Measurements from ENCODE around the gene FHL1. TPM values are rescaled to one million over a fixed set of nuclear protein-coding genes. Genes with fewer than 3 reads are reported as not detected.

Gene FHL1
- total RNA-seq, 6 donors from 2014 or later, result 114 to 426 (median 255) TPM

GRCh38 chrX:136260776-136261175 is 113.4 kb downstream of the FHL1 start:
- ATAC-seq (ENCODE audit: low FRiP score in 2 of 2), result no peak
- Histone ChIP-seq H3K27ac (no peak overlapping the region), H3K4me1 (peaks cover 0 to 6% (median 0%) of the 10 kb centered on the region in 4 donors), H3K36me3 (no peaks in the 10 kb centered on the region), H3K9me3 (no peaks in the 10 kb centered on the region), H3K4me3 (no peak overlapping the region), H3K27me3 (no peaks in the 10 kb centered on the region)
- TF ChIP-seq POLR2AphosphoS5 (IDR thresholded peaks at IDR 0.05), result no peak
- TF ChIP-seq, protein P1, sequence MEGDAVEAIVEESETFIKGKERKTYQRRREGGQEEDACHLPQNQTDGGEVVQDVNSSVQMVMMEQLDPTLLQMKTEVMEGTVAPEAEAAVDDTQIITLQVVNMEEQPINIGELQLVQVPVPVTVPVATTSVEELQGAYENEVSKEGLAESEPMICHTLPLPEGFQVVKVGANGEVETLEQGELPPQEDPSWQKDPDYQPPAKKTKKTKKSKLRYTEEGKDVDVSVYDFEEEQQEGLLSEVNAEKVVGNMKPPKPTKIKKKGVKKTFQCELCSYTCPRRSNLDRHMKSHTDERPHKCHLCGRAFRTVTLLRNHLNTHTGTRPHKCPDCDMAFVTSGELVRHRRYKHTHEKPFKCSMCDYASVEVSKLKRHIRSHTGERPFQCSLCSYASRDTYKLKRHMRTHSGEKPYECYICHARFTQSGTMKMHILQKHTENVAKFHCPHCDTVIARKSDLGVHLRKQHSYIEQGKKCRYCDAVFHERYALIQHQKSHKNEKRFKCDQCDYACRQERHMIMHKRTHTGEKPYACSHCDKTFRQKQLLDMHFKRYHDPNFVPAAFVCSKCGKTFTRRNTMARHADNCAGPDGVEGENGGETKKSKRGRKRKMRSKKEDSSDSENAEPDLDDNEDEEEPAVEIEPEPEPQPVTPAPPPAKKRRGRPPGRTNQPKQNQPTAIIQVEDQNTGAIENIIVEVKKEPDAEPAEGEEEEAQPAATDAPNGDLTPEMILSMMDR (IDR thresholded peaks at IDR 0.05), result no peak
- TF ChIP-seq EP300 (IDR thresholded peaks at IDR 0.05), result no peak
- DNase-seq, result no peak

Small RNAs within 50 kb of the gene (small RNA-seq; reads per million reads assigned to genes)
- gene RF01210, result 0 reads per million in 4 donors

Other genes with a start within 250 kb of the FHL1 start
- 10 to 100 TPM in 4 of 6 donors, 1 to 10 TPM in 2; 7.2 to 32.2 (median 24.9) TPM for gene MMGT1, start 173.5 kb upstream of the FHL1 start, total RNA-seq
- 10 to 100 TPM in 4 of 6 donors, 1 to 10 TPM in 2; 4.7 to 16.9 (median 11.5) TPM for gene SLC9A6, start 162.1 kb upstream of the FHL1 start, total RNA-seq
- 10 to 100 TPM in 3 of 6 donors, 1 to 10 TPM in 3; 4.8 to 19.9 (median 9.3) TPM for gene MAP7D3, start 103.9 kb downstream of the FHL1 start, total RNA-seq
- gene ADGRG4, start 153.4 kb downstream of the FHL1 start, total RNA-seq, result under 1 TPM in 5 of 6 donors, not detected in 1; under 0.01 to 0.17 (median 0.10) TPM

Data from upper lobe of left lung (tissue), 6 donors.